PC-9 (cell line): ENCODE results near the gene ERCC5. TPM values are rescaled to one million over a fixed set of nuclear protein-coding genes. Genes with fewer than 3 reads are reported as not detected.

Experiments
- BruUV-seq: library from RNA; stranded (reverse); fragments of 400-500 nt; replicated peaks from 2 replicates; lab custom pipeline; 2021; lab: Mats Ljungman, UMichigan
- CTCF ChIA-PET: fragments of 300-600 bp; sonication (Branson Sonifier 250); formaldehyde crosslinking; loops from one replicate; lab custom pipeline; 2022; ENCODE audit warnings: antibody characterized with exemption; lab: Charles Lee
- POLR2A ChIA-PET: fragments of 300-600 bp; sonication (Branson Sonifier 250); formaldehyde crosslinking; loops from one replicate; lab custom pipeline; 2022; ENCODE audit warnings: antibody characterized with exemption; ENCODE audit not compliant: unreplicated experiment; lab: Charles Lee
- DNase-seq, 2 experiments: peaks; one replicate each; pipeline versions ENCODE4 v3.0.0 to v3.0.0-alpha.2; 2015 to 2022; ENCODE audit warnings: mixed read lengths in 1 of 2
- H2AFZ ChIP-seq: fragments of 200-600 bp; sonication (generic); 2 replicates; pipeline ENCODE4 v1.8.1; 2017; ENCODE audit warnings: antibody characterized with exemption
- H3F3A ChIP-seq: fragments of 200-600 bp; sonication (generic); 2 replicates; pipeline ENCODE4 v1.8.1; 2017; ENCODE audit warnings: antibody characterized with exemption, mild to moderate bottlenecking, low read depth; ENCODE audit not compliant: insufficient read depth
- H3K27ac ChIP-seq: fragments of 200-600 bp; sonication (generic); 2 replicates; pipeline ENCODE4 v1.6.1; 2016; ENCODE audit warnings: mixed run types
- H3K27me3 ChIP-seq: fragments of 200-600 bp; sonication (generic); 2 replicates; pipeline ENCODE4 v1.6.1; 2016; ENCODE audit warnings: low read depth, mixed run types; ENCODE audit not compliant: insufficient read depth
- H3K36me3 ChIP-seq: fragments of 200-600 bp; sonication (generic); 2 replicates; pipeline ENCODE4 v1.6.1; 2016; ENCODE audit warnings: low read depth, mixed run types
- H3K4me1 ChIP-seq: fragments of 200-600 bp; sonication (generic); replicated peaks from 2 replicates; pipeline ENCODE4 v1.6.1; 2016; ENCODE audit warnings: mixed run types; ENCODE audit not compliant: insufficient read depth
- H3K4me2 ChIP-seq: fragments of 200-600 bp; sonication (generic); 2 replicates; pipeline ENCODE4 v1.6.1; 2017; ENCODE audit warnings: mixed run types
- H3K4me3 ChIP-seq: fragments of 200-600 bp; sonication (generic); 2 replicates; pipeline ENCODE4 v1.6.1; 2016; ENCODE audit warnings: mixed run types
- H3K79me2 ChIP-seq: fragments of 200-600 bp; sonication (generic); 2 replicates; pipeline ENCODE4 v1.6.1; 2017; ENCODE audit warnings: low read depth, mixed run types
- H3K9me2 ChIP-seq: fragments of 200-600 bp; sonication (generic); 2 replicates; pipeline ENCODE4 v1.8.1; 2017; ENCODE audit warnings: mild to moderate bottlenecking; ENCODE audit not compliant: insufficient read depth
- H3K9me3 ChIP-seq: fragments of 200-600 bp; sonication (generic); 2 replicates; pipeline ENCODE4 v1.8.1; 2016; ENCODE audit warnings: low read depth; ENCODE audit not compliant: insufficient read depth
- H4K20me1 ChIP-seq: fragments of 200-600 bp; sonication (generic); 2 replicates; pipeline ENCODE4 v1.8.1; 2017; ENCODE audit not compliant: insufficient read depth
- CTCF ChIP-seq: fragments of 200-600 bp; sonication (generic); conservative IDR thresholded peaks from 2 replicates; pipeline ENCODE4 v1.6.1; 2017; ENCODE audit warnings: mixed run types, antibody characterized with exemption, mild to moderate bottlenecking, moderate library complexity
- EZH2 ChIP-seq: fragments of 200-600 bp; sonication (generic); IDR thresholded peaks from 2 replicates; pipeline ENCODE4 v1.8.0; 2017; ENCODE audit warnings: antibody characterized with exemption, low read depth
- intact Hi-C: fragments of 100-400 bp; cut with micrococcal nuclease; formaldehyde crosslinking; loops from one replicate; pipeline ENCODE4 v1.10.0; 2022; ENCODE audit not compliant: unreplicated experiment
- total RNA-seq: library from RNA; stranded (reverse); gene quantifications from 2 replicates; pipeline ENCODE4 v1.2.3, GENCODE V29; 2021

Gene ERCC5
- total RNA-seq, 1 experiment from 2014 or later, result 33.9 TPM

- POLR2A ChIA-PET, result no interaction called here
- no peak overlapping the region for H3K4me2 ChIP-seq
- no peak overlapping the region for H2AFZ ChIP-seq
- no peaks in the 10 kb centered on the region for H3K79me2 ChIP-seq
- H3K27ac ChIP-seq, result no peak overlapping the region
- H3K4me3 ChIP-seq, result no peak overlapping the region
- CTCF ChIA-PET, result no interaction called here
- H4K20me1 ChIP-seq, result no peaks in the 10 kb centered on the region
- no TSS peak for BruUV-seq
- no peak for TF ChIP-seq CTCF
- no peak for TF ChIP-seq EZH2
- H3K9me2 ChIP-seq, result no peaks in the 10 kb centered on the region
- H3K36me3 ChIP-seq, result no peaks in the 10 kb centered on the region
- no peak for DNase-seq
- no peaks in the 10 kb centered on the region for H3K27me3 ChIP-seq
- no peaks in the 10 kb centered on the region for H3F3A ChIP-seq
- intact Hi-C loops, result no loop called here
- H3K4me1 ChIP-seq, result peaks cover 4% of the 10 kb centered on the region
- no peaks in the 10 kb centered on the region for H3K9me3 ChIP-seq
Measured at GRCh38 chr13:102922184-102922583, 76.4 kb downstream of the ERCC5 start.

Other genes with a start within 250 kb of the ERCC5 start
- 33.3 and 35.1 TPM in 2 replicates for gene TPP2, start 249.0 kb upstream of the ERCC5 start, total RNA-seq
- not detected in 2 replicates for gene METTL21C, start 151.0 kb upstream of the ERCC5 start, total RNA-seq
- gene TEX30, start 72.2 kb upstream of the ERCC5 start, total RNA-seq, result 9.3 and 13.1 TPM in 2 replicates
- 2.8 and 3.2 TPM in 2 replicates for gene POGLUT2, start 47.1 kb upstream of the ERCC5 start, total RNA-seq
- 12.5 and 17.5 TPM in 2 replicates for gene BIVM, start 46.9 kb upstream of the ERCC5 start, total RNA-seq
- not detected in 2 replicates for gene SLC10A2, start 220.4 kb downstream of the ERCC5 start, total RNA-seq